Chondrocyte (in vitro differentiated cells): ENCODE data around the gene MAML3. TPM values are rescaled to one million over a fixed set of nuclear protein-coding genes. Genes with fewer than 3 reads are reported as not detected.

ENCODE experiments used
- DNase-seq: peaks from one replicate; pipeline ENCODE4 v3.0.0; 2021; ENCODE audit warnings: mixed read lengths, low spot score
- H3K27ac Mint-ChIP-seq: one replicate; pipeline ENCODE4 v1.8.0; 2021; ENCODE audit warnings: mild to moderate bottlenecking, moderate library complexity, mixed read lengths; ENCODE audit not compliant: unreplicated experiment
- H3K27me3 Mint-ChIP-seq: 2 replicates; pipeline ENCODE4 v1.8.0; 2021; ENCODE audit warnings: low read depth, mixed read lengths
- H3K36me3 Mint-ChIP-seq: 2 replicates; pipeline ENCODE4 v1.8.0; 2021; ENCODE audit warnings: low read depth, mixed read lengths
- H3K4me1 Mint-ChIP-seq: 2 replicates; pipeline ENCODE4 v1.8.0; 2021; ENCODE audit warnings: low read depth, mild to moderate bottlenecking, mixed read lengths
- H3K4me3 Mint-ChIP-seq: one replicate; pipeline ENCODE4 v1.8.0; 2021; ENCODE audit warnings: mild to moderate bottlenecking, moderate library complexity, mixed read lengths; ENCODE audit not compliant: unreplicated experiment
- H3K9me3 Mint-ChIP-seq: 2 replicates; pipeline ENCODE4 v1.8.0; 2021; ENCODE audit warnings: low read depth, mixed read lengths
- CTCF ChIP-seq: fragments of 200-600 bp; sonication (generic); IDR thresholded peaks from 2 replicates; pipeline ENCODE4 v1.5.0; 2021; ENCODE audit warnings: antibody characterized with exemption, mild to moderate bottlenecking, moderate library complexity
- total RNA-seq: library from RNA; stranded (reverse); gene quantifications from 3 replicates; pipeline ENCODE4 v1.2.1, GENCODE V29; 2021

MAML3 gene
- total RNA-seq, 1 donor from 2014 or later, result 1.6 TPM

DNA sequence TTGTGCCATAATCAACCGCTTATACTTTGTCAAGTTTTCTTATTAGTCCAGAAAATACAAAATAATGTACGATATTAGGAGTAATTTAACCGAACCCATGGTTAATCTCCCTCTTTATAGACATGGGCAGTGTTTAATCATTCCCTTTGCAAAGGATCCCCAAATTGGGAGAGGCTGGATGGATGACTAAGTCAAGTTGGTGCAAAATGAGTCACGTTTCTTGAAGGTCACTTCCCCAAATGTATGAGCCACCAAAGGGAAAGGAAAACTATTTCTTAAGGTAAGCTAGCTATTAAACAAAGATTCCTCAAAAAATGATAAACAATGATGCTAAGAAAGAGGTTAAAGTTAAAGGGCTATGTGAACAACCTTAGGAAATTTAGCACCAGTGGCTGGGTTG, 17.5 kb downstream of the MAML3 start:
- no peak for TF ChIP-seq CTCF
- no peak for DNase-seq
- H3K9me3 Mint-ChIP-seq, result no peaks in the 10 kb centered on the region
- H3K36me3 Mint-ChIP-seq, result no peaks in the 10 kb centered on the region
- no peaks in the 10 kb centered on the region for H3K27me3 Mint-ChIP-seq
- peaks cover 20% of the 10 kb centered on the region for H3K4me1 Mint-ChIP-seq
- H3K4me3 Mint-ChIP-seq, result no peak overlapping the region
- H3K27ac Mint-ChIP-seq, result no peak overlapping the region

GRCh38 chr4:140135529-140136088, 18.4 kb downstream of the MAML3 start:
- H3K4me3 Mint-ChIP-seq, result no peak overlapping the region
- no peaks in the 10 kb centered on the region for H3K9me3 Mint-ChIP-seq
- H3K4me1 Mint-ChIP-seq, result peaks cover 20% of the 10 kb centered on the region
- no peaks in the 10 kb centered on the region for H3K36me3 Mint-ChIP-seq
- H3K27me3 Mint-ChIP-seq, result no peaks in the 10 kb centered on the region
- no peak for DNase-seq
- H3K27ac Mint-ChIP-seq, result no peak overlapping the region
- TF ChIP-seq CTCF, result no peak

- Mint-ChIP-seq H3K9me3 (no peaks in the 10 kb centered on the region), H3K4me3 (no peak overlapping the region), H3K36me3 (no peaks in the 10 kb centered on the region), H3K4me1 (peaks cover 20% of the 10 kb centered on the region), H3K27ac (no peak overlapping the region), H3K27me3 (no peaks in the 10 kb centered on the region)
- no peak for DNase-seq
- TF ChIP-seq CTCF, result no peak
Observed at GRCh38 chr4:140134746-140135425, 19.1 kb downstream of the MAML3 start.

- DNase-seq, result no peak
- no peak overlapping the region for H3K4me3 Mint-ChIP-seq
- no peaks in the 10 kb centered on the region for H3K27me3 Mint-ChIP-seq
- no peak overlapping the region for H3K27ac Mint-ChIP-seq
- H3K36me3 Mint-ChIP-seq, result no peaks in the 10 kb centered on the region
- TF ChIP-seq CTCF, result no peak
- peaks cover 20% of the 10 kb centered on the region for H3K4me1 Mint-ChIP-seq
- H3K9me3 Mint-ChIP-seq, result no peaks in the 10 kb centered on the region
Observed at GRCh38 chr4:140133576-140133975, 20.4 kb downstream of the MAML3 start.

GRCh38 chr4:140131675-140132229, 22.2 kb downstream of the MAML3 start:
- H3K4me3 Mint-ChIP-seq, result no peak overlapping the region
- DNase-seq, result no peak
- H3K27ac Mint-ChIP-seq, result no peak overlapping the region
- no peak for TF ChIP-seq CTCF
- H3K4me1 Mint-ChIP-seq, result peaks cover 5% of the 10 kb centered on the region
- no peaks in the 10 kb centered on the region for H3K9me3 Mint-ChIP-seq
- no peaks in the 10 kb centered on the region for H3K36me3 Mint-ChIP-seq
- no peaks in the 10 kb centered on the region for H3K27me3 Mint-ChIP-seq
